GM18868 (cell line): Measurements from ENCODE around the gene NUAK2.
A peak's percentile ranks its signal among the peaks of the same experiment; 100 is the strongest.
"Not testable (repeated sequence)": the region's sequence is repeated elsewhere in the genome, so short reads cannot be mapped to it uniquely, and the experiment has no call there.

Experiments
- ATAC-seq: cut with Tn5 transposase; IDR thresholded peaks from one replicate; pipeline ENCODE4 v1.9.1; 2021; ENCODE audit warnings: mild to moderate bottlenecking, moderate library complexity; ENCODE audit not compliant: unreplicated experiment

Gene NUAK2

GRCh38 chr1:205300149-205300548 is 21.4 kb downstream of the NUAK2 start:
- ATAC-seq, result no peak

DNA sequence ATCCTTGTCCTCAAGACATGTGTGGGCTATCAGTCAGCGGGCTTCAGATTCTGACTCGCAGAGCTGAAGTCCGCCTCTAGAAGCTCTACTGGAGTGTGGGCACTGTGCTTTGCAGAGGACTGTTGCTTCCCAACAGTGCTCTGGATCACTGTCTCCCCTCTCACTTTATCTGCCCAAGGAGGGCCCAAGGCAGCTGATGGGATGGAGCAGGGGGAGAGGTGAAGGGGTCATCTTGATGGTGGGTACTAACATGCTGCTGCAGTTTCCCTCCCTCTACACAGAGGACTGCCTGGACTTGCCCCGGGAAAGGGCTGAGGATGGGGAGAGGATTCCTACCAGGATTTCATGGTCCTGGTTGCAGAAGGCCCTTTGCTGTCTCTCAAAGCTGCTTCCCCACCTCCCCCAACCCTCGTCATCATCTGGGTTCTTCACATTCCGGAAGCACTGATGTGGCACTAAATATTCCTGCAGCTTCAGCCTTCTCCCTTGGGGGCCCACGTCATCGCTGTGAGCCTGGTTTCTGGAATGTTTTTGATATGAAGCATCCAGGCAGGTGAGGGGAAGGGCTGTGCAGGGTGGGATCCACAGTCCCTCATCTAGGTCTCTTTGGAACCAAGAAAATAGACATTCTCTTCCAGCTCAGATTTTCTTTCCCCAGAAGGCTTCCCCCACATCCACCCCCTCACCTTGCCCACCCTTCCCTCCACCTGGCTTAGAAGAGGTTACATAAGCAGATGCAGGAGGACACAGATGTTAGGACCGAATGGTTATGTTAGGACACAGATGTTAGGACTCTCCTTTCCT is 23.2 kb downstream of the NUAK2 start:
- ATAC-seq, result no peak

DNA sequence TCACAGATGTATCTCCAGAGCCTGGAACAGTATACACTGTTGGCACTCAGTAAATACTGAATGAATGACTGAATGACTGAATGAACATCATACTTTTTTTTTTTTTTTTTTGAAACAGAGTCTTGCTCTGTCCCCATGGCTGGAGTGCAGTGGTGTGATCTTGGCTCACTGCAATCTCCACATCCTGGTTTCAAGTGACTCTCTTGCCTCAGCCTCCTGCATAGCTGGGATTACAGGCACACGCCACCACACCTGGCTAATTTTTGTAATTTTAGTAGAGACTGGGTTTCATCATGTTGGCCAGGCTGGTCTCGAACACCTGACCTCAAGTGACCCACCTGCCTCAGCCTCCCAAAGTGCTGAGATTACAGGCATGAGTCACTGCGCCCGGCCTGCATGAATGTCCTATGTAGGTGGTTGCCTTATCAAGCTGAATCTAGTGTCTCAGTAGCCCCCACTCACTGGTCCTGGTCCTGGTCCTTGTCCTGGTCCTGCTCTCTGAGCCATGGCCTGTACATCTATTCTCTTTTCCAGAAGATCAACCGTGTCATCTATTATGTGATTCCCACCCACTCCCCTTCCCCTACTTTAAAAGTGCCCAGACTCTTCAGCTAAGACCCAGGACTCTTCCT is 23.9 kb downstream of the NUAK2 start:
- not testable (repeated sequence) for ATAC-seq

DNA sequence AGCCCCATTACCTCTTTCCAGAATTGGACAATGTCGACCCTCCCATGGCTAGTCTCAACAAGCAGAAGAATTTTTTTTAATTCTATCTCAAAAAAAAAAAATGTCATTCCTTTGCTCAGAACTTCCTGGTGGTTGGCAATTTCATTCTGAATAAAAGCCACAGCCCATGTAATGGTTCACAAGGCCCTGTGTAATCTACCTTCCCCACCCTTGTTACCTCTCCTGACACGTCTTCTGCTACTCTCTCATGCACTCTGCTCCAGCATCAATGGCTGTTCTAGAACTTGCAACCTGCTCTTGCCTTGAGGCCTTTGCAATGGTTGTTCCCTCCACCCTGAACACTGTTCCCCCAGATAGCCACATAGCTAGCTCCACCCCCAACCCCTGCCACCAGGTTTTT is 25.4 kb downstream of the NUAK2 start:
- no peak for ATAC-seq

DNA sequence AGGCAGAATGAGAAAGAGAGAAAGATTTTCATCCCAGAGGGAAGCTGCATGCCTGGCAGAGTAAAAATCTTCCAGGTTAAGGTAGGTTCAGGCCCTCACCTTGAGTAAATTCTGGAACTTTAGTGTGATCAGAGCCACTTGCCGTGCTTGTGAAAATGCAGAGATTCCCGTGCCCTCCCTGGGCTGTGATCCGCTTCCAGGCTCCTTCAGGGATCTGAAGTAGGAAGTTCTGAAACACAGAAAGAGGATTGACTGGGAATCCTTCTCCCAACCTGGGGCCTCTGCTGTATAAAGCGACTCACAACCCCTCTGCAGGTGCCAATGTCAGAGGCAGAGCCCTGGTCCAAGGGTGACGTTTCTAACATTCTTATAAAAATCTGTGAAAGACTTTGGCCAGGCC is 26.6 kb downstream of the NUAK2 start:
- no peak for ATAC-seq

GRCh38 chr1:205294175-205294917 is 27.2 kb downstream of the NUAK2 start:
- ATAC-seq, result no peak

DNA sequence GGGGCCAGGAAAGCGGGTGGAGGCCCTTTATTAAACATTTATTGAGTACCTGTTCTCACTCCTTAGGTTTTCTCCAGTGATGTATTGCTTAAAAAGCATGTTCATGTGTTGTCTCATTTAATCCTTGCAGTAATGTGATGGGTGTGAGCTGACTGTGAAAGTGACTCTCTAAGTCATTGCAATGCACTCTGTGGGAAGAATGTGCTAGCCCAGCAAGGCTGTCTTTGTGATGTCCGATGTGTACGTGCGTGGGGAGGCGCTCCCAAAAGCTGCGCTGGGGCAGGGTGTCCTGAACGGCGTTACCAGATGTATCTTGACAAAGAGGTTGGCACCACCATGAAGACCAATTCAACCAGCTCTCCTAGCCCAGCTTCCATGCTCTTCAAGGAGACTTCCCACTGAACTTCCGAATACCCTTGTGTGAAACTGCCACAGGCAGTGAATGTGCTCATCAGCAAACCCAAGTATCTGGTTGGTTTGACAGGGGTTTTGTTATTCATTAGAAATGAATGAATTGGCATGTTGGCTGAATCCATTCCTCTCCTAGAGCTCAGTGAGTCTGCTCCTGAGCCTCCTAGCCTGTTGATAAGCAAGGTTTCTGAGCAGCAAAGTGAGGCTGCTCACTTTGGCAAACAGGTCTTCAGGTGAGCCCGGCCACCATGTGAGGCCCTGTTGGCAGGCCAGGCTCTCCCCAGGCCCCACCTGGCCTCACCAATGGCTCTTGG is 28.0 kb downstream of the NUAK2 start:
- no peak for ATAC-seq

- ATAC-seq, result no peak
Observed at GRCh38 chr1:205291596-205291995, 29.9 kb downstream of the NUAK2 start.

DNA sequence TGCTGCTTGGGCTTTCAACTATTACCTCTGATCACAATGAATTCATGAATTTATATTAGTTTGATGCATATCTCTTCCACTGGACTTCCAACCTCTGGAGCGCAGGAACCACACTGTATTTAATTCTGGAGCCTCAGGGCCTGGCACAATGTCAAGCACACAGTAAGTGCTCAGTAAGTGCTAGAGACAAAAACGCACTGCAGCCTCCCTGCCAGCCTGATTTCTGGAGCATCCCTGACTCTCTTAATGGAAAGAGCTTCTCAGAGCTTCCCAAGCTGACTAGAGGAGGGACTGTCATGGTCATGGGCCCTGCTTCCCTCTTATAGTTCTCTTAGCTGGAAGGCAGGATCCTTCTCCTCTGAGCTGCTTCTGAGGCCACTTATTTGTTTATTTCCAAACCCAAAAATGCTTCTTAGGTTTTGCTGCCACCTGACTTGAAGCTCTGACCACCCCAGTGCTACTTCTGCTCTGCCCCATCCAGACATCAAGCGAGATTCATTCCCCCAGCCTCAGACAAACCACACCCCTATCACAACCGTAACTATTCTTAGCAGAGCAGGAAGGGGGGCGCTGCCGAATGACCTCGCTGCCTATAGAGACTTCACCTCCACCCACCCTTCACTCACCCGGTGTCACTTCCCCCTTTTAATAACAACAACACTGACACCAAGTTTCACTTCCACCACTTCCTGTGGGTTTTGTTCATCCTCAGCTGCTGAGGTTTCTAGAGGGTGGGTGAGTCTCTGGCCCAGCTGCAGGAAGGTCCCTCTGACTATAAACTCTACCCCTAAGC is 33.6 kb downstream of the NUAK2 start:
- ATAC-seq, result peak; percentile 73

DNA sequence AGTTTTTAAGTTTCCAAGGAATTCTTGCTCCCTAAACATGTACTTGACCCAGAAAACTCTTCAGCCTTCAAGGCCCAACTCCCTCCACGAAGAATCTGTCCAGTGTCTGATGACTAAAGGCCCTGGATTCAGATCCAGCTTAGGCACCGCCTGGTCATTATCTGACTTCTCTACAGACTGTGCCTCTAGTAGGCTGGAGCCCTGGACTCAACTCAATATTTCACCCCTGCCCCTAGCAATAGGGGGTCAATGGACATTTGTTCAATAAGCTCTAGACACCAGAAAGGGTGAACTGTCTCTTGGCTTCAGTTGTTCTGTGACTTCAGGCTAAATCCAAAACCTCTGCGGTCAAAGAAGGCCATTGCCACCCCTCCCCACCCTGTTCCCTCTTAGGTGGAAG is 34.5 kb downstream of the NUAK2 start:
- ATAC-seq, result no peak

GRCh38 chr1:205286335-205286950 is 35.1 kb downstream of the NUAK2 start:
- ATAC-seq, result peak; percentile 38

- ATAC-seq, result peak; percentile 33
Observed at GRCh38 chr1:205285381-205286101, 36.0 kb downstream of the NUAK2 start.

GRCh38 chr1:205284420-205285144 is 37.0 kb downstream of the NUAK2 start:
- ATAC-seq, result no peak

- ATAC-seq, result no peak
Observed at GRCh38 chr1:205283270-205284147, 38.0 kb downstream of the NUAK2 start.

- ATAC-seq, result not testable (repeated sequence)
Observed at GRCh38 chr1:205280666-205281395, 40.7 kb downstream of the NUAK2 start.

DNA sequence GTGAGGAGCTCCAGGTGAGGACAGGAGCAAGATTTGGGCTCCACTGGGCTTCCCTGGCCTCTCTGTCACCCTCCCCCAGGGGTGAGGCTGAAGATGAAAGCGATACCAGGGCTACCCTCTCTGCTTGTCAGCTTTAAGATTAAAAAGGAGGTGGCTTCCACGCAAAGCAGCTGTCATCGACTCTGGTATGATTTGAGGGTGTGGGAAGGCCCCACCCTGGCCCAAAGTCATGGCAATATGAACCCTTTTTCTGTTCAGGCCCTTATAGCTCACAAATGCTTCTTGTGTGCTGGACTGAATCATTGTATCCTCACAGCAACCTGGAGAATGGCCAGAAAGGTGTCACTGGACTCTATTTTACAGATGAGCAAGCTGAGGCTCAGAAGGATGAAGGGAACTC is 41.6 kb downstream of the NUAK2 start:
- ATAC-seq, result no peak

GRCh38 chr1:205276689-205277065 is 44.9 kb downstream of the NUAK2 start:
- ATAC-seq, result no peak
